ENCODE measurements around the gene ING3.

ING3 gene

GRCh38 chr7:120950539-120951308 is at the start of gene ING3:
Gene ING3 (plus strand): TSS chr7:120950777. CDS start chr7:120950897, 120 bp downstream.
- TF ChIP-seq CTCF (IDR thresholded peaks at IDR 0.05; ENCODE audit: low read depth, low read length) = no peak
- DNase-seq (ENCODE audit: low read depth, low spot score) = peak; percentile 99
- in situ Hi-C loops (cut with HindIII; ENCODE audit: low sequenced_read_pairs) = no loop called here
- peak within 1 kb of the TSS; percentile 69 for H3K4me3 ChIP-seq (ENCODE audit: low read depth, low read length)

GRCh38 chr7:120915314-120916105 is 35.1 kb upstream of the ING3 start:
- in situ Hi-C loops (cut with HindIII; ENCODE audit: low sequenced_read_pairs) = no loop called here
- no peak for TF ChIP-seq CTCF (IDR thresholded peaks at IDR 0.05; ENCODE audit: low read depth, low read length)
- H3K4me3 ChIP-seq (ENCODE audit: low read depth, low read length) = no peak overlapping the region
- no peak for DNase-seq (ENCODE audit: low read depth, low spot score)

- no peak for TF ChIP-seq CTCF (IDR thresholded peaks at IDR 0.05; ENCODE audit: low read depth, low read length)
- H3K4me3 ChIP-seq (ENCODE audit: low read depth, low read length) = no peak overlapping the region
- in situ Hi-C loops (cut with HindIII; ENCODE audit: low sequenced_read_pairs) = no loop called here
- no peak for DNase-seq (ENCODE audit: low read depth, low spot score)
Measured at GRCh38 chr7:120916121-120916520, 34.5 kb upstream of the ING3 start.

- no peak for DNase-seq (ENCODE audit: low read depth, low spot score)
- no peak for TF ChIP-seq CTCF (IDR thresholded peaks at IDR 0.05; ENCODE audit: low read depth, low read length)
- in situ Hi-C loops (cut with HindIII; ENCODE audit: low sequenced_read_pairs) = no loop called here
- H3K4me3 ChIP-seq (ENCODE audit: low read depth, low read length) = no peak overlapping the region
Measured at GRCh38 chr7:120916538-120916937, 34.0 kb upstream of the ING3 start.

- no peak overlapping the region for H3K4me3 ChIP-seq (ENCODE audit: low read depth, low read length)
- DNase-seq (ENCODE audit: low read depth, low spot score) = no peak
- in situ Hi-C loops (cut with HindIII; ENCODE audit: low sequenced_read_pairs) = no loop called here
- no peak for TF ChIP-seq CTCF (IDR thresholded peaks at IDR 0.05; ENCODE audit: low read depth, low read length)
Measured at GRCh38 chr7:120919466-120919865, 31.1 kb upstream of the ING3 start.

- TF ChIP-seq CTCF (IDR thresholded peaks at IDR 0.05; ENCODE audit: low read depth, low read length) = no peak
- in situ Hi-C loops (cut with HindIII; ENCODE audit: low sequenced_read_pairs) = no loop called here
- DNase-seq (ENCODE audit: low read depth, low spot score) = no peak
- no peak overlapping the region for H3K4me3 ChIP-seq (ENCODE audit: low read depth, low read length)
Measured at GRCh38 chr7:120920034-120920433, 30.5 kb upstream of the ING3 start.

Data from astrocyte of the spinal cord (primary cell).